ENCODE measurements around the gene ATP9A. TPM values are rescaled to one million over a fixed set of nuclear protein-coding genes. Genes with fewer than 3 reads are reported as not detected.

ATP9A gene
- polyA plus RNA-seq, 1 of the 3 experiments (the other 2 are of a cell fraction) = 11.0 TPM

- CTCF ChIA-PET = no interaction called here
- Histone ChIP-seq H3K79me2 (ENCODE audit: insufficient read depth) (peaks cover 4% of the 10 kb centered on the region), H3K27me3 (ENCODE audit: insufficient read depth) (no peaks in the 10 kb centered on the region), H3K36me3 (replicated peaks in 1 of 2; ENCODE audit: control insufficient read depth in 1 of 2, insufficient read depth in 2 of 2, low read length in 1 of 2) (no peaks in the 10 kb centered on the region), H3K27ac (ENCODE audit: low read depth in 2 of 2, low read length in 1 of 2) (no peak overlapping the region), H3K9ac (no peak overlapping the region), H4K20me1 (ENCODE audit: insufficient read depth) (no peaks in the 10 kb centered on the region), H2AFZ (ENCODE audit: low read depth) (no peak overlapping the region), H3K9me3 (no peaks in the 10 kb centered on the region), H3K4me1 (ENCODE audit: control insufficient read depth in 1 of 2, insufficient read depth in 2 of 2, low read depth in 1 of 2, low read length in 1 of 2) (peaks cover 7 to 11% of the 10 kb centered on the region in 2 experiments; a peak in 2 of 4 replicates), H3F3A (replicated peaks; ENCODE audit: insufficient read depth) (no peaks in the 10 kb centered on the region), H3K4me3 (ENCODE audit: low read depth in 2 of 2, low read length in 1 of 2) (no peak overlapping the region), H3K9me2 (no peaks in the 10 kb centered on the region), H3K4me2 (no peak overlapping the region)
- WGBS (ENCODE audit: low lambda C conversion rate) = 65% methylated on average over 13 of the region's 13 CpGs
- DNase-seq = no peak
- TF ChIP-seq SMC3 (IDR thresholded peaks at IDR 0.05; ENCODE audit: low read depth, low read length) = no peak
- no peak for TF ChIP-seq TCF12 (IDR thresholded peaks at IDR 0.05)
- TF ChIP-seq USF2 (IDR thresholded peaks at IDR 0.05; ENCODE audit: borderline replicate concordance, low read depth, low read length) = no peak
- TF ChIP-seq FOXJ3 (CRISPR knock-in tag; IDR thresholded peaks at IDR 0.05) = no peak
- no peak for TF ChIP-seq TAF1 (IDR thresholded peaks at IDR 0.05; ENCODE audit: borderline replicate concordance, low read depth, low read length)
- TF ChIP-seq ELF1 (IDR thresholded peaks at IDR 0.05) = no peak
- no peak for TF ChIP-seq MEF2A (IDR thresholded peaks at IDR 0.05; ENCODE audit: borderline replicate concordance, low read depth)
- no peak for TF ChIP-seq PBX3 (IDR thresholded peaks at IDR 0.05)
- no peak for TF ChIP-seq RCOR1 (IDR thresholded peaks at IDR 0.05; ENCODE audit: low read length)
- no peak for TF ChIP-seq FOSL2 (IDR thresholded peaks at IDR 0.05; ENCODE audit: borderline replicate concordance, low read depth)
- TF ChIP-seq SIN3A (IDR thresholded peaks at IDR 0.05; ENCODE audit: borderline replicate concordance, low read depth, low read length) = no peak
- no peak for TF ChIP-seq EP300 (IDR thresholded peaks at IDR 0.05; ENCODE audit: borderline replicate concordance in 1 of 2, low read depth in 1 of 2, low read length in 1 of 2)
- no peak for TF ChIP-seq TEAD4 (IDR thresholded peaks at IDR 0.05; ENCODE audit: borderline replicate concordance, insufficient read depth)
- no peak for TF ChIP-seq MXI1 (IDR thresholded peaks at IDR 0.05; ENCODE audit: low read depth, low read length)
- TF ChIP-seq NRF1 (IDR thresholded peaks at IDR 0.05; ENCODE audit: low read depth, low read length) = no peak
- no peak for TF ChIP-seq CTCF (IDR thresholded peaks at IDR 0.05)
- TF ChIP-seq GATA2 (CRISPR knock-in tag; IDR thresholded peaks at IDR 0.05) = no peak
- TF ChIP-seq USF1 (IDR thresholded peaks at IDR 0.05; ENCODE audit: borderline replicate concordance, low read depth) = no peak
- POLR2A ChIA-PET = no interaction called here
These were observed 33.1 kb downstream of the ATP9A start for GRCh38 chr20:51734876-51735720.
